Peyer's patch (tissue), 4 donors: ENCODE measurements around the gene IGFBP5. TPM values are rescaled to one million over a fixed set of nuclear protein-coding genes. Genes with fewer than 3 reads are reported as not detected.

Source experiments
- DNase-seq, 3 donors: peaks; one replicate each; pipeline ENCODE4 v3.0.0-alpha.2; 2017 to 2019
- H3K27ac ChIP-seq, 4 donors: fragments of 200-600 bp; sonication (generic); one replicate each; pipeline ENCODE4 v1.5.1; 2016 to 2019
- H3K27me3 ChIP-seq, 2 donors: fragments of 200-600 bp; sonication (generic); one replicate each; pipeline ENCODE4 v1.5.1; 2019
- H3K36me3 ChIP-seq, 3 donors: fragments of 200-600 bp; sonication (generic); one replicate each; pipeline ENCODE4 v1.5.1; 2016 to 2019
- H3K4me1 ChIP-seq, 4 donors: fragments of 200-600 bp; sonication (generic); one replicate each; pipeline ENCODE4 v1.5.1; 2016 to 2019
- H3K4me3 ChIP-seq, 4 donors: fragments of 200-600 bp; sonication (generic); 1 replicate in 3 of 4; 2 replicates in 1 of 4; pipeline ENCODE4 v1.5.1; 2016 to 2019; ENCODE audit warnings: mild to moderate bottlenecking in 1 of 4
- H3K9me3 ChIP-seq, 4 donors: fragments of 200-600 bp; sonication (generic); one replicate each; pipeline ENCODE4 v1.5.1; 2016 to 2019; ENCODE audit warnings: mild to moderate bottlenecking in 1 of 4
- CTCF ChIP-seq, 6 experiments: fragments of 450-650 bp in 4 of 6; fragments of 200-600 bp in 2 of 6; sonication (generic) in 1 of 6; IDR thresholded peaks; one replicate each; pipeline ENCODE4 v1.5.1; 2017 to 2019; ENCODE audit warnings: antibody characterized with exemption in 6 of 6, mild to moderate bottlenecking in 3 of 6, moderate library complexity in 1 of 6
- POLR2A ChIP-seq, 2 donors: fragments of 450-650 bp; IDR thresholded peaks; one replicate each; pipeline ENCODE4 v1.5.1; 2017; ENCODE audit warnings: antibody characterized with exemption in 2 of 2, mild to moderate bottlenecking in 2 of 2, moderate library complexity in 2 of 2
- total RNA-seq, 4 donors: library from RNA; depleted of rRNA; stranded (reverse); fragments of >200 nt; gene quantifications; one replicate each; pipeline ENCODE4 v1.1.0, GENCODE V29; 2016

The IGFBP5 gene
- total RNA-seq, 4 donors from 2014 or later: 41.5 to 183 (median 75.0) TPM

GRCh38 chr2:216657086-216657855 lies 38.1 kb downstream of the IGFBP5 start:
- H3K27ac ChIP-seq: no peak overlapping the region
- peaks cover 0 to 4% (median 0%) of the 10 kb centered on the region in 4 donors for H3K4me1 ChIP-seq
- H3K27me3 ChIP-seq: no peaks in the 10 kb centered on the region
- H3K9me3 ChIP-seq: no peaks in the 10 kb centered on the region
- no peak for TF ChIP-seq CTCF (IDR thresholded peaks at IDR 0.05)
- TF ChIP-seq POLR2A (IDR thresholded peaks at IDR 0.05): no peak
- H3K36me3 ChIP-seq: no peaks in the 10 kb centered on the region
- H3K4me3 ChIP-seq: no peak overlapping the region
- no peak for DNase-seq

GRCh38 chr2:216654528-216655052 lies 40.8 kb downstream of the IGFBP5 start:
- H3K4me1 ChIP-seq: peaks cover 0 to 4% (median 0%) of the 10 kb centered on the region in 4 donors
- no peaks in the 10 kb centered on the region for H3K9me3 ChIP-seq
- DNase-seq: no peak
- no peak overlapping the region for H3K27ac ChIP-seq
- TF ChIP-seq POLR2A (IDR thresholded peaks at IDR 0.05): no peak
- no peak for TF ChIP-seq CTCF (IDR thresholded peaks at IDR 0.05)
- no peak overlapping the region for H3K4me3 ChIP-seq
- H3K36me3 ChIP-seq: no peaks in the 10 kb centered on the region
- no peaks in the 10 kb centered on the region for H3K27me3 ChIP-seq

GRCh38 chr2:216653931-216654365 lies 41.4 kb downstream of the IGFBP5 start:
- DNase-seq: no peak
- Histone ChIP-seq H3K4me3 (no peak overlapping the region), H3K36me3 (no peaks in the 10 kb centered on the region), H3K9me3 (no peaks in the 10 kb centered on the region), H3K27ac (no peak overlapping the region), H3K4me1 (peaks cover 0 to 4% (median 0%) of the 10 kb centered on the region in 4 donors), H3K27me3 (no peaks in the 10 kb centered on the region)
- TF ChIP-seq CTCF (IDR thresholded peaks at IDR 0.05): no peak
- no peak for TF ChIP-seq POLR2A (IDR thresholded peaks at IDR 0.05)

GRCh38 chr2:216653093-216653799 lies 42.1 kb downstream of the IGFBP5 start:
- DNase-seq: no peak
- H3K36me3 ChIP-seq: no peaks in the 10 kb centered on the region
- no peak for TF ChIP-seq CTCF (IDR thresholded peaks at IDR 0.05)
- H3K9me3 ChIP-seq: no peaks in the 10 kb centered on the region
- no peak overlapping the region for H3K4me3 ChIP-seq
- peaks cover 0 to 4% (median 0%) of the 10 kb centered on the region in 4 donors for H3K4me1 ChIP-seq
- no peak overlapping the region for H3K27ac ChIP-seq
- H3K27me3 ChIP-seq: no peaks in the 10 kb centered on the region

GRCh38 chr2:216652566-216652965 lies 42.8 kb downstream of the IGFBP5 start:
- Histone ChIP-seq H3K4me1 (peaks cover 0 to 4% (median 0%) of the 10 kb centered on the region in 4 donors), H3K9me3 (no peaks in the 10 kb centered on the region), H3K27me3 (no peaks in the 10 kb centered on the region), H3K27ac (no peak overlapping the region), H3K36me3 (no peaks in the 10 kb centered on the region), H3K4me3 (no peak overlapping the region)
- no peak for DNase-seq
- TF ChIP-seq POLR2A (IDR thresholded peaks at IDR 0.05) (no peak), CTCF (IDR thresholded peaks at IDR 0.05) (no peak)
